ENCODE measurements around the gene RGPD8. TPM values are rescaled to one million over a fixed set of nuclear protein-coding genes. Genes with fewer than 3 reads are reported as not detected.

RGPD8 gene
- 1.6 and 2.4 TPM in 2 replicates for total RNA-seq

GRCh38 chr2:112433480-112433879, at the start of gene RGPD8:
Gene RGPD8 (minus strand): TSS chr2:112433645. CDS start chr2:112433453, 192 bp downstream.

GRCh38 chr2:112481528-112482233, 48.2 kb upstream of the RGPD8 start, which contains the start of gene TTL:
Gene TTL (plus strand): TSS chr2:112482156. CDS start chr2:112482345, 189 bp downstream.

Other genes with a start within 250 kb of the RGPD8 start
- 0.74 and 2.5 TPM in 2 replicates for gene ZC3H8, start 178.6 kb downstream of the RGPD8 start, total RNA-seq
- gene ZC3H6, start 158.0 kb downstream of the RGPD8 start, total RNA-seq, result 1.3 and 1.5 TPM in 2 replicates
- gene TTL, start 48.5 kb upstream of the RGPD8 start, total RNA-seq, result 33.0 and 38.9 TPM in 2 replicates
- 10.7 and 10.8 TPM in 2 replicates for gene POLR1B, start 108.8 kb upstream of the RGPD8 start, total RNA-seq
- 28.1 and 33.0 TPM in 2 replicates for gene CHCHD5, start 151.0 kb upstream of the RGPD8 start, total RNA-seq
- gene SLC20A1, start 212.3 kb upstream of the RGPD8 start, total RNA-seq, result 49.7 and 51.4 TPM in 2 replicates